HG02763 (cell line): ENCODE data around the gene HTT.

ENCODE experiments used
- ATAC-seq: cut with Tn5 transposase; IDR thresholded peaks from one replicate; pipeline ENCODE4 v1.9.1; 2021; ENCODE audit warnings: mild to moderate bottlenecking, moderate library complexity; ENCODE audit not compliant: unreplicated experiment

The HTT gene

DNA sequence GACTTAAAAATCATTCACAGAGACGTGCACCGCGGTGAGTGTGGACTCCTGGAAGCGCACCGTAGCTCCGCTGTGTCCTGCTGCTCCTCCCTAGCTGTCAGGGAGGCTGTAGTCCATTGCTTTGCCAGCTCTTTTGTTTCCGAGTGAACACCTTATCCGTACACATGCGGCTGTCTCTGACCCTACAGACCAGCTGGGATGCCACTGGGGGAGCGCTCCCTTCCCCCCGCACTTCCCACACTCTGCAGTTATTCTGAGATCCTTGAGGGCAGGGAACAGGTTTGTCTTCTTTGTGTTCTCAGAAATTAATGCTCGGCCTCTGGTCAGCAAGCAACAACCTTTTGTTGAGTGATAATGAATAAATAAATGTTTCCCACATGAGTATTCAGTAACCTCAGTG, 140.8 kb downstream of the HTT start:
- no peak for ATAC-seq

DNA sequence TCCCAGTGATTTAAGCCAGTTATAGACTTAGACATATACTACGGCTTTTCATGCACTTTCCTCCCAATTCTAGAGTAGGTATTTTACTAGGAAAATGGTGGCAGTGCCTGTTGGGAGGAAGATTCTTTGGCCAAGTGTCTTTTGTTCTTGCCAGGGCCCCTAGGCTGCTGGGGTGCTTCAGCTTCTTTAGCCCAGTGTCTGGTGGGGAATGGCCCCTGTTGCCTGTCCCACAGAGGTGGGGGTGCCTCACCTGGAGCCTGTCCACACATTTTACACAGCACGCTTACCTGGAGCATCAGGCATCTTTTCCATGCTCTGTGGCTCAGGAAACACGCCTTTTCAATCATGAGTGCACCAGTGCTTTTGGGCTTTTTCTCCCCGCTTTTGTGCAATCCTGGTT, 141.3 kb downstream of the HTT start:
- ATAC-seq, result no peak

DNA sequence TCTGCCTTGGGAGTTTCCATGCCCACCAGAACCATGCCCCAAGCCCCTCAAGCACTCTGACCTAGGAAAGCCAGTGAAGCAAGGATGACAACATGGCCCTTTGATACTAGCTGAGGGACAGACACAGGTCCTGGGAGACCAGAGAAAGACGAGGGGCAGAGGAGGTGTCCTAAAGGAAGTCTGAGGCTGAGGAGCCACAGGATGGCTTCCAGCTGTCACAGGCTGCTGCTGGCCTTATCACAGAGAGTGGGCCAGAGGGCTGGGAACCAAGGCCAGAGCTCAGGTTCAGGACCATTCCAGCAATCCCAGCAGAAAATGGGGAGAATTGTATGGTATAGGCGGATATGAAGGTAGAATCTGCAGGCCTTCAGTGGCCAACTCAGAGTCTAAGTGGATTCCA, 142.8 kb downstream of the HTT start:
- ATAC-seq, result no peak

DNA sequence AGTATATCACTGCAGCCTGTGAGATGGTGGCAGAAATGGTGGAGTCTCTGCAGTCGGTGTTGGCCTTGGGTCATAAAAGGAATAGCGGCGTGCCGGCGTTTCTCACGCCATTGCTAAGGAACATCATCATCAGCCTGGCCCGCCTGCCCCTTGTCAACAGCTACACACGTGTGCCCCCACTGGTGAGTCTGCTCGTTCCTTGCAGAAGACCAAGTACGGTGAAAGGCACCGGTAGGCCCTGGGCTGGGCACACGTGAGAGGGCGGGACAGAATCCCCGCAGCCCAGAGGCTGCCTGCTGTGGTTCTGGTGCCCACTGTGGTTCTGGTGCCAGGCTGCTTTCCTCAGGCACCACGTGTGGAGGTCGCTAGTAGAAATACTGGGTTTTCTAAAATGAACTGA, 143.3 kb downstream of the HTT start:
- no peak for ATAC-seq

DNA sequence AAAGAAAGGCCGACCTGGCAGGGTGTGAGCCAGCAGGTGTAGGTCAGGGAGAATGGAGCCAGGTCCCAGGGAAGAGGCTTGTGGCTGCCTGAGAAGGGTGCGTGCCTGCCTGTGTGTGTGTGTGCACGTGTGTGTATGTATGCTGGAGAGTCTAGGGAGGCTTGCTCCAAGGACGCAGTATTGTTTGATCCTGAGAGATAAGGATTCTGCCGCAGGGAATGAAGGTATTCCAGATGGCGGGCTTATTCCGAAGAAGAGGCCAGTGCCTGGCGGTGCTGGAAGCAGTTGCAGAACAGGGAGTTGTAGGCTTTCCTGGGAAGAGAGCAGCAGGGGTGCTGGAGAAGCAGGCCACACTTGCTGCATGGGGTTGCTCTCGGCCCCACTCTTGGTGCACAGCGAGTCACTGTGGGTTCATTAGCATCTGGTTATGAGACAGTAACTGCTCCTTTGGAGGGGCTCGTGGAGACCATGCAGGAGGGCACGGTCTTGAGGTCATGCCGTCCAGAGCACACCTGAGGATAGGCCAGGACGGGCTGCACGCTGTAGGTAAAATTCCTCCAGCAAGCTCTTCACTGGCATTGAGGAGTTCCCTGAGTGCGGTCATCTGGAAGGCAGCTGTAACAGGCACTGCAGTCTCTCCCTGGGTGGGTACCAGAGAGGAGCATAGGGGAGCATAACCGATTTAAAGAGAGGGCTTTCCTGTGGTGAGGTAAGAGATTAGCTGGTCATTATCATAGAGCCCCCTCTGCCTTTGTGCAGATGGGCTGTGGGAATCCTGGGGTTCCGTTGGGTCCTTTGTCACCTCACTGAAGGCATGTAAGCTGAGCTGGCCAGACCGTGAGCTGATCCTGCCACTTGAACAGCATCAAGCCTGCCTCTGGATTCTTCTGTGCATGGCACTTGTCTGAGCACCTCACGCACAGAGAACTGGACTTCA, 144.6 kb downstream of the HTT start:
- no peak for ATAC-seq

DNA sequence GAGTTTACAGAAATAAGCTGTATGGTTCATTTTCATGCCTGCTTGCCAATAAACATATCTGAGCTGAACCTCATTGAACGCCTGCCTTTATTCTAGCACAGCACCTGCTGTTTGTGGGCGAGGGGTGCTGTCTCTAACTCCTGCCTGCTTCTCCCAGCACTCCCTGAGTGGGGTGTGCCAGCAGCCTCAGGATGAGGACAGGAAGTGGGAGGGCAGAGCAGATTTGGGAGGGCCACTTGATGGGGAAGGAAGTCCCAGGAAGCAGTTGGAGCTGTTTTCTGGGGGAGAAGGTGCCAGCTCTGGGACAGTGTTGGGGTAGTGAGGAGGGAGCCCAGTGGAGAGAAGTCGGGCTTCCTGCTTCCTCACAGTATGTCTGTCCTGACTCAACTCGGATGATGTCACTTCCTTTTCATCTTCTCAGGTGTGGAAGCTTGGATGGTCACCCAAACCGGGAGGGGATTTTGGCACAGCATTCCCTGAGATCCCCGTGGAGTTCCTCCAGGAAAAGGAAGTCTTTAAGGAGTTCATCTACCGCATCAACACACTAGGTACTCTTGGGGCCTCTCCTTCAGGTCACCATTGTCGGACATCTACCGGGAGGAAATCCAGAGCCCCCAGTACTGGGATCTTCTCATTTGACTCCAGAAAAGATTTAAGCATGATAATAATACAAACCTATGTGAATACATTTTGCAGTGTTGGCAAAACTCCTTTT, 145.4 kb downstream of the HTT start:
- no peak for ATAC-seq

DNA sequence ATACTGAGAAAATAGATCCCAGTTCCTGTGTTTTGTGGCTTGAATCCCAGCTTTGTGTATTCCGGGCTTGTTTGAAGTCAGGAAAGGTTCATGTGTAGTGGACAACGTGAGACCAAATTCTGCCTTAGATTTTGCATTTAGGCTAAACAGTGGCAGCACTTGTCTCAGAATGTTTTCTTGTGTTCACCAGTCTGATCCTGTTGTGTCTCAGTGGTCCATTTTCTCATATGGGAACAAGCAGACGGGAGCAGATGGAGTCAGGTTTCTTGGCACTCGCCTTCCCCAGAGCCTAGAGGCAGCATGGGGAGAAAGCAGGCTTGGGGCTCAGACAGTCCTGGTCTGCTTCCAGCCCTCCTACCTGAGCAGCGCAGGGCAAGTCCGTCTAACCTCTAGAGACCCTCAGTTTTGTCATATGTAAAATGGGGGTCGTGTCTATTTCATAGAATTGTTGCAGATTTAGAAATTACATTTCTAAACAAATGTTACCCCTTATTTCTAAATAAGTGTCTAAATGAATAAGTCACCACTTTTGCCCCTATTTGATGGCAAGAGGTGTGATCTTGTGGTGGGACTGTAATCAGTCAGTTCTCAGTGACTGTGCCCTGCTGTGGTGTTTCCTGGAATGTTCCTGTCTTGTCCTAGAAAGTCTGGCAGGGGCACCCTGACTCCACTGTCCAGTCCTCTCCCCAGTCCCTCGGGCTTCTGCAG, 146.1 kb downstream of the HTT start:
- ATAC-seq, result no peak

DNA sequence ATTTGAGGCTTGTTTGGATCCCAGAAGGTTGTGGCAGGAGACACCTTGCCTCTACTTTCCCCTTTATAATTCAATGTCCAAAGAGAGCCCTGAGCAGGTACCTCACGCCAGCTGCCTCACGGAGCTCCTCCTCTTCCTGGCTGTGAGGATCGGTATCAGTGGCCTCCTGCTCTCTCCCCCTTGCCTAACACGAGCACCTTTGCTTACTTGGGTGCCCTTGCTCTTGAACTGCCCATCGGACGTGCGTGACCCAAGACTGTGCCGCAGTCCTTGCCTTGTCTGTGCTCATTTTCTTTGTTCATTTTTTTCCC, 146.7 kb downstream of the HTT start:
- no peak for ATAC-seq

DNA sequence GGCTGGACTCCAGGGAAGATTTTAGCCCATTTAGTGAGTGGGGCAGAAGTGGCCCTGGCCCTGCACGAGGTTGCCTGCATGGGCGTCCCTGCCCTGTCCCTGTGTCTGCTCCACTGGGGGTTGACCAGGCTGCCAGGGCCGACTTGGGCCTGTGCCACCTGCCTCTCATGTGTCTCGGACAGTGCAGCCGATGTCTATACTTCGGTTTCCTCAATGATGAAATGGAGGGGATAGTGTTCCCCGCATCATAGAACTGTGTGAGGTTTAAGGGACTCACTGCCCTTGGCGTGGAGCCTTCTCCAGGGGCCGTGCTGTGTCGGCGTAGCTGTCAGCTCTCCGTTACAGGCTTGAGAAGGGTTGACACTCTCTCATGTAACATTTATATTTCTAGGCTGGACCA, 147.5 kb downstream of the HTT start:
- no peak for ATAC-seq

DNA sequence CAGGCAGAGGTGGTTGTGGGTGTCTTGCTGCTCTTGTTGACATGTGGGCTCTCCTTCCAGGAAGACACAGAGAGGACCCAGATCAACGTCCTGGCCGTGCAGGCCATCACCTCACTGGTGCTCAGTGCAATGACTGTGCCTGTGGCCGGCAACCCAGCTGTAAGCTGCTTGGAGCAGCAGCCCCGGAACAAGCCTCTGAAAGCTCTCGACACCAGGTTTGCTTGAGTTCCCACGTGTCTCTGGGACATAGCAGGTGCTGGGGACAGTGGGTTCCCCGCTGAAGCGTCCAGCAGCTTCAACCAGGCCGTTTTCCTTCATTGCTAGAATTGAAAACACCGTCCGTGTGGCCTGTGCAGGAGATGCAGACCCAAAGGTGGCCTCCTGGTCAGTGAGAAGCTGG, 148.9 kb downstream of the HTT start:
- no peak for ATAC-seq

DNA sequence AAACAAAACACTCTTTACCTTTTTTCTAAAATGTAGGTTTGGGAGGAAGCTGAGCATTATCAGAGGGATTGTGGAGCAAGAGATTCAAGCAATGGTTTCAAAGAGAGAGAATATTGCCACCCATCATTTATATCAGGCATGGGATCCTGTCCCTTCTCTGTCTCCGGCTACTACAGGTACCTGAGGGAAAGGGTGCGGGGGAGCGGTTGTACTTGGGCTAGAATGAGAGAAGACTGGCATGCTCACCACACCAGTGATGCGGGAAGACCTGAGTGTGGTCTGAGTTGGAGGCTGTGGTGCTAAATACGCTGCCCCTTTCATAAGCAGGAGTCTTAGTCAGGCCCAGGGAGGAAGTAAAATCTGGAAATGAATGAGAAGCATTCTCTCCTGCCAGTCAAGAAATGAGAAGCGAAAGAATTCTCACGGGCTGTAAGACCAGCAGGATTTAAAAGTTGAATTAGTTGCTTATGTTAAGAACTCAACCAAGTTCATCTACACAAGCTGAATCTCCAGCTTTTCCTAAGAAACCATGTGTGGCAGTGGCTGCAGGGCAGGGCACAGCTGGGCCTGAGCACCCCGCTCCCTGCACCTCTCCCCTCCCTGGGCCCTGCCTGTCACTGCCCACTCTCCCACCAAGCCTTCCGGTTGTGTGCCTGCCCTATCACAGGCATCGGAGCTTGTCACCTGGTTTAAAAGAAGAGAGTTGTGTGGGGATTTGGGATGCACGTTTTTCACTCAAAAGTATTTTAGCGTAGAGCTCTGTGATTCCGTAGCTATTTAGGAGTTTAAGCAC, 149.7 kb downstream of the HTT start:
- no peak for ATAC-seq

DNA sequence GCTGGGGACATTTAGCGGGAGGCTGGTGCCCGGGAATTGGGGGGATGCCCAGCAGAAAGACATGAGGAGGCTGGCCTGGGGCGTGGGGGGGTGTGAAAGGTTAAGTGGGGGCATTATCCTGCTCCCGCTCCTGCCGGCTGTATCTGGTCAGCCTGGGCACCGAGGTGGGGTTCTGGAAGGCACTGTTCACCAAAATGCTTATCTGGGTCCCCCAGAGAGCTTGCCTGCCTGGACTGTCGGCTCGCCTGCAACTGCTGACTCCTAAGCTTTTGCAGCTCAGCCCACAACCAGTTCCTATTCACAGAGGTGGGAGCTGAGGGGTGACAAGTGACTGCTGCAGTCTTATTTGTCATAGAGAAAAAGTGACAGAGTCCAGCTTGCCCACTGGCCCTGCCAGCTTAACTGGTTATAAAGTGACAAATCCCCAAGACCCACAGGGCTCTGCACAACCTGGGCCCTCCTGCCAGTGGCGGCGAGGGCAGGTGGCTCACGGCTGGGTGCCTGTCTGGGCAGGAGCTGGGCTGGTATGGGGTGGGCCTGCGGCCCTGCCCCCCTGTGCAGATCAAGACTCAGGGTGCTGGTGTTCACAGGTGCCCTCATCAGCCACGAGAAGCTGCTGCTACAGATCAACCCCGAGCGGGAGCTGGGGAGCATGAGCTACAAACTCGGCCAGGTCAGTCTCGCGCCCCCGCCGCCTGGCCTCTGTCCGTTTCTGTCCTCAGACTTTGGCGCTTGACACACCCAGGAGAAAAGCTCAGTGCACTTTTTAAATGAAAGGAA, 150.8 kb downstream of the HTT start:
- no peak for ATAC-seq

DNA sequence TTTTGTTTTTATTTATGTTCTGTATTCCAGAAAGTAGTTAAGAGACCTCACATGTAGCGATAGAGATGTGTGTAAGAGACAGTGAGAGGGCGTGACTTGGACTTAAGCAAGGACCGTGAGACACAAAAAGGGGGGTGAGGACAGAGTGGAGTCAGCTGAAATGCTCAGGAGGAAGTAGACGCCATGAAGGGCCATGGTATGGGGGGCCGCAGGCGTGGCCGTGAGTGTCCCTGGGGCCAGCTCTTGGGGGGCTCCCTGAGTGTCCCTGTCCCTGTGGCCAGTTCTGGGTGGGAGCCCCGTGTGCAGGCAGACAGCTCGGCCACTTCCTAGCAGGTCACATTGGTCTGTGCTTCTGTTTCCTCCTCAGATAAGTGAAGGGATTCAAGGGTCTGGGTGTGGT, 151.5 kb downstream of the HTT start:
- ATAC-seq, result no peak

DNA sequence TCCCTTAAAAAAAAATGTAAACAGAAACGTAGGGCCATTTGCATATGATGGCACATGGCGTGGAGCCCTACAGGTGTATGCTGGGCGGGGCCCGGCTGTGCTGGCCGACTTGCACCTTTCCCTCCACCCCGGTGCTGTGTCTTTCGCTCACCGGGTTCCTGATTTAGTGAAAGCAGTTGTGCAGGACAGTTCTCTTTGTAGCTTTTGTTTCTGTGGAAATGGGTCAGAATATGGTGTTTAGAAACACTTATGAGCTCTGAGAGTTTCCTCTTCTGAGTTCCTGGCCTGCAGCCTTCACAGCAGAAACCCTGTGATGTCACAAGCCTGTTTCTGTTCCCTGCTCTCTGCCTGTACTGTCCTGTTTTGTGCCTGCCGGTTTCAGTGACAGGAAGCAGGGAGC, 152.0 kb downstream of the HTT start:
- no peak for ATAC-seq

DNA sequence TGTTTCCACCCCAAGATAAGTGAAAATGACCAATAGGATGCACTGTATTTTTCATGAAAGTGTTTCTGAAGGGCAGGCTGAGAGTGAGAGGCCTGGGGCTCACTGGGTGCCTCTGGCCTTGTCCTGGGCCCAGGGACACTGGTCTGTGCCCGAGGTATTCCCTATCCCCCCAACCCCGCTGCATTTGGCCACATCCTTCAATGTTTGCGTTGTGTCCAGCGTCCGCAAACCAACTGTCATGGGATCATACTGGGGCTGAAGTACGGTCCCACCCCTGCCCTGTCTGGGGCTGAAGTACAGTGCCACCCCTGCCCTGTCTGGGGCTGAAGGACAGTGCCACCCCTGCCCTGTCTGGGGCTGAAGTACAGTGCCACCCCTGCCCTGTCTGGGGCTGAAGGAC, 152.5 kb downstream of the HTT start:
- no peak for ATAC-seq

DNA sequence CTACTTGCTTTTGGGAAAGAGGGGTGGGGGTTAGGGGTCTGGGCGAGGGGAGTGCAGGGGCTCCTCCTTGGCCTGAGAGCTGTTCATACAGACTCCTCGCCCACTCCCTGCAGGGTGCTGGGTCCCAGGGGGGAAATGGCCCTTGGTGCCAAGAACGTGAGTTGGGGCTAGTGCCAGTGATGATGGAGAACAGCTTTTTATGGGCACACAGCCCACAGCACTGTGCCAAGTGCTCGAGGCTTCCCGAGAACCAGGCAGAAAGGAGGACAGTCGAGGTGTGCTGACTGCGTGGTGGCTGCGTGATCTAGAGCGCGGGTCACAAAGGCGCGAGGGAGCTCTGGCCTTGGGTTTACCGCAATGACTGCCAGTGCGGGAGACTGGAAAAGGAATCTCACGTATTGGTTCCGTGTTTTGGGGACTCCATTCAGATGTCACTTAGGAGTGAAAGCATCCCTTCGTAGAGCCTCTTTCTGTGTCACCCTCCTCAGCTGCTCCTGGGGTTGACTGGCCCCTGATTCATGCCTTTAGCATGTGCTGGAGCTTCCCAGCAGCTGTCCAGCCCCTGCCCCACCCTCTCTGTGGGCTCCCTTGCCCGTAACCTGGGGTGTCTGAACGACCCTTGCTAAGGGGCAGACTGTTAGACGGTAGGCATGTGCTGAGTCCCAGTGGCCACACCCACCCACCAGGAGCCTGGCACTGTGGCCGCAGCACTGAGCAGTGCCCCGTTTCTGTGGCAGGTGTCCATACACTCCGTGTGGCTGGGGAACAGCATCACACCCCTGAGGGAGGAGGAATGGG, 153.6 kb downstream of the HTT start:
- ATAC-seq, result no peak

DNA sequence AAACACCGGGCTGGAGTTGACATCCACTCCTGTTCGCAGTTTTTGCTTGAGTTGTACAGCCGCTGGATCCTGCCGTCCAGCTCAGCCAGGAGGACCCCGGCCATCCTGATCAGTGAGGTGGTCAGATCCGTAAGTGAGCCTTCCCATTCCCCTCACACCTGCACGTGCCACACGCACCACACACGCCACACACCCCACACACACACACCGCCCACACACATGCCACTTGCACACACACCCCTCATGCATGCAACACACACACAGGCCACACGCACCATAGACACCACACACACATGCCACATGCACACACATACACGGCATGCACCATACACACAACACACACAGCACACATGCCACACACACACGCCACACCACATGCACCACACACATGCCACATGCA, 154.4 kb downstream of the HTT start:
- no peak for ATAC-seq

DNA sequence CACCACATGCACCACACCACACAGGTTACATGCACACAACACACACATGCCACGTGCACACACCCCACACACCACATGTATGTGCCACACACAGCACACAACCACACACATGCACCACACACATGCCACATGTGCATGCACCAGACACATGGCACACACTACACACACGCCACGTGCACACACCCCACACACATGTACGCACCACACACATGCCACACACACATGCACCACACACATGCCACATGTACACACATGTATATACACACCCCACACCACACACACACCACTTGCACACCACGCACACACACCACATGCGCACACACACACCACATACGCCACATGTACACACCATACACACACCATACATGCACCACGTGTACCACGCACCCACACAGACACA, 154.8 kb downstream of the HTT start:
- ATAC-seq, result no peak

DNA sequence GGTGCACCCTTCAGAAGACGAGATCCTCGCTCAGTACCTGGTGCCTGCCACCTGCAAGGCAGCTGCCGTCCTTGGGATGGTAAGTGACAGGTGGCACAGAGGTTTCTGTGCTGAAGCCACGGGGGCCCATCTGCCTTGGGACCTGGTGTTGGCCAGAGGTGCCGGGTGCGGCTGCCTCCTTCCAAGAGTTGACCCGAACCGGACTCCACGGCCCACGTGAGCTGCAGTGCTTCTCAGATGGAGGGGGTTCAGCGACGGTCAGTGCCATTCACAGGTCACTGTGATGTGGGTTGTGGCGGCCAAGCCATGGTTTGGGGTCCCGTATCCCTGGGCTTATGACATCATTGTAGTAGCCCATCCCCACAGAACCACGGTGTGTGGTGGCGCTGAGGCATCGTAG, 155.5 kb downstream of the HTT start:
- ATAC-seq, result no peak

DNA sequence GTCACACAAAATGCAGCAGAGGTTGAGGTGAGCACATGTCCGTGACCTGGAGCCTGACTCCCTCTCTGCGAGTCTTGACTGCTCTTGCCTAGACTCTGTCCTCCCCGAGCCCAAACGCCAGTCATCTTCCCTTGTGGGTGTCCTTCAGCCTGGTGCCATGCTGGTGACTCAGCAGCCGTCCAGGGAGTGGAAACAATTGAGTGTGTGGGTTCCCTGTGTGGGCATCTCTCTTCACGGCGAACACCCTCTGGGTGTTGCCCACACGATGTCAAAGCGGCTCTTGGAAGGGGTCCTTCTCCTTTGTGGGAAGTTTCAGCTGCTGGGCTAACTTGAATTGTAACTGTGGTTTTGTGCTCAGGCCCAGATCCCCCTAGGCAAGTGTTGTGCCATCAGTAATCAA, 157.0 kb downstream of the HTT start:
- no peak for ATAC-seq
